Stimulated activated CD4-positive, alpha-beta T cell treated with anti-CD3 and anti-CD28 coated beads, Interleukin-15, amount 100 ng/mL, for 1 hour (primary cell): ENCODE data around the gene AKT1S1.
A peak's percentile ranks its signal among the peaks of the same experiment; 100 is the strongest.
"Not testable (repeated sequence)": the region's sequence is repeated elsewhere in the genome, so short reads cannot be mapped to it uniquely, and the experiment has no call there.

Experiments used
- DNase-seq, 2 donors: peaks; one replicate each; pipeline ENCODE4 v3.0.0-alpha.2; 2020; ENCODE audit warnings: low read depth in 1 of 2, low spot score in 1 of 2

AKT1S1 gene

DNA sequence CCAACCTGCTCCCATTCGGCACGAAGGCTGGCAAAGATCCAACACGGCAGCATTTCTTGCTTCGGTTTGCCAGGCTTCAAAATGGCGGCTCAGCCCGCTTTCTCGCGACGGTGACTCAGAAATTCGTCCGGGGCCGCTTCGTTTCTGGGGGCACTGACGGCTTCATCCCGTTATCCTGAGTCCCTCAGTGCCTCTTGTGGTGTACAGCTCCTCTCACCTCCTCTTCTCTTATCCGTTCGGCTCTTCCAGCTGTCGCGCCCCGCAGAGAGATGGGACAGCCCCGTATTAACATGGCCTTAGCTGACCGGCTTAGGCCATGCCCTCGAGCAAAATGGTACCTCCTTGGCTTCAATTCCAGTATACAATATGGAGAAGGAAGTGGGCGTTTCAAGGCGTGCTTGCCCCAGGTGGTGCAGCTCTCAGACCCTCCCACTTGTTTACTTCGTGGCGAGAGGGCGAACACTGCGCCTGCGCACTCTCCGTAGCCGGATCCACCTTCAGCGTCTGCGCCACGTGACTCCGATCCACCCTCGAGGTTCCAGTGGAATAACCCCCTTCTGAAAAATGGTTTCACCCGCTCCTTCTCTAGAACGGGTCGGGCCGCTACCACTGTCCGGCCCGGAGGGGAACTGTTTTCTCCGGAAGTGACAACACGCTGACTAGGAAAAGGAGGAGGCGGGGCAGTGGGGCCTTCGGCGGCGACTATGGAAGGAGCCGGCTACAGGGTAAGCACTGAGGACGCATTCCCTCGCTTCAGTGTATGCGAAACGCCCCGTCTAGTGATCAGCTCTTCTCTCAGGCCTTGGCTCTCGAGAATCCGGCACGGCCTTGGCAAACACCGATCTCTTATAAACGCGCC lies at the start of gene AKT1S1, which contains the start of gene TBC1D17:
Gene AKT1S1, minus strand, starts transcription at position 336 of the 859 bp plus-strand sequence. CDS start 4,060 bp downstream, outside the sequence.
Gene TBC1D17, plus strand, starts transcription at position 683 of the 859 bp plus-strand sequence. Its CDS starts 22 bp downstream, at position 705.
- peak; percentile 91 to 95 for DNase-seq

DNA sequence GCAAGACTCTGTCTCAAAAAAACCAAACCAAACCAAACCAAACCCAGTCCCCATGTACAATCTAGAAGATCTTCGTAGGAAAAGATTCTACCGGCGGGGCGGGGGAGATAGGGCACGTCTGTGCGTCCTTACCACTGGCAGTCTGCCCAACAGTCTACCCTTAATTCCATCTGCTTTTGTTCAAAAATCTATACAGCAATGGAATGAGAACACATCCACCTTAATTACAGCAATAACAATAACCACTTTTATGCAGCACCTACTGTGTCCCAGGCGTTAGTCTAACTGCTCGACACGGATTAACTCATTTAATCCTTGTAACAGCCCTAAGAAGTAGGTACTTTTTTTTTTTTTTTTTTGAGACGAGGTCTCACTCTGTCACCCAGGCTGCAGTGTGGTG lies 49.4 kb upstream of the AKT1S1 start:
- no peak for DNase-seq

DNA sequence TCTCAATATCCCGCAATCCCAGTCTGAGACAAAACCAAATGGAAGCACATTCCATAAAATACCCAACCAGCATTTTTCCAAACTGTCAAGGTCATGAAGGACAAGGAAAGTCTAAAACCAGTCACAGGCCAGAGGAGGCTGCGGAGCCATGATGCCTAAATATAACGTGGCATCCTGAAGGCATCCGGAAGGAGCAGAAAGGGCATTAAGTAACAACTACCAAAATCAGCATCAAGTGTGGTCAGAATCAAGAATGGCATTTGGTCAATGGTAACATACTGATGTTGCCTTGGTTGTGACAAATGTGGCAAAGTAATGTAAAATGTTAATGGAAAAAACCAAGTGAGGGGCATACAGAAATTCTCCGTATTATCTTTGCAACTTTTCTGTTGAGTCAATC lies 48.3 kb upstream of the AKT1S1 start:
- DNase-seq, result no peak

DNA sequence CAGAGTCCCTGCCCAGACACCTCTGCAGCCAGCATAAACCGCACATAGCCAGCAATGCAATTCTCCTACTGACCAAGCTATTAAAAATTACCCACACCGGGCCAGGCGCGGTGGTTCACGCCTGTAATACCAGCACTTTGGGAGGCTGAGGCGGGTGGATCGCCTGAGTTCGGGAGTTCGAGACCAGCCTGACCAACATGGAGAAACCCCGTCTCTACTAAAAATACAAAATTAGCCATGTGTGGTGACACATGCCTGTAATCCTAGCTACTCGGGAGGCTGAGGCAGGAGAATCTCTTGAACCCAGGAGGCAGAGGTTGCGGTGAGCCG lies 47.7 kb upstream of the AKT1S1 start:
- not testable (repeated sequence) for DNase-seq

DNA sequence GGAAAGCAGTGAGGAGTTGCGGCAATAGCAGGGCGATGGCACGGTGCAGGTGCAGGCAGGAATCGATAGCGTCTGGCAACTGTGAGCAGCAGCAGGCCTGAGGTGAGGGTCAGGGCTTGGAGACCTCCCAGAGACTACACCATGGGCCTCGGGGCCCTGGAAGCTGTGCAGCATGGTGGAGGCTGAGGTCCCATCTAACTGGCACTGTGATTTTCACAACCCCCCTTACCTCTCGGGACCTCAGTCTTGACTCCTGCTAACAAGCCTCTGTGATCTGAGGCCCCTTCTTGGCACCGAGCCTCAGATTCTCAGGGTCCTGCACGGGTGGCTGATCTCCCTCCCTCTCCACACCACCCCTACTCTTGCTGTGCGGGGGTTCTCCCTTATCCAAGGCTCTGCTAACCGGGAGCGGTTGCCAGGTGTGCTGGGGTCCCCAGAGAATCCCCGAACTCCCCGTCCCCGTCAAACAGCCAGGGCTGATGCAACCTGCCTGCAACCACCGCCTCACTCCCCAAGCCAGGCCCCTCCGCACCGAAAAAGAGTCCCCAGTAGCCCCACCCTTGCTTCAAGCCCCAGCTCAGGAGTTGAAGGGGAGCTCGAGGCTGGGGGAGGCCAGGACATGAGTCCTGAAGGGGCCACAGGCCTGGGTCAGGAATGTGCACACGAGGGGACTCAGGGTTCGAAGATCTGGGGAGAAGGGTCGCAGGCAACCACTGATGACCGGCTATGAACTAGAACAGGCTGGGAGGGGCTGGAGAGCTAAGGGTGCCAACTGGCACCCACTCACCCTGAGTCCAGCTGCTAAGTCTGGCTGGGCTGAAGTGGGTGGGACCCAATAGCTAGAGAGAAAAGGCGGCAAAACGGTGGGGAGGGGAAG lies 47.1 kb upstream of the AKT1S1 start:
- DNase-seq, result no peak

DNA sequence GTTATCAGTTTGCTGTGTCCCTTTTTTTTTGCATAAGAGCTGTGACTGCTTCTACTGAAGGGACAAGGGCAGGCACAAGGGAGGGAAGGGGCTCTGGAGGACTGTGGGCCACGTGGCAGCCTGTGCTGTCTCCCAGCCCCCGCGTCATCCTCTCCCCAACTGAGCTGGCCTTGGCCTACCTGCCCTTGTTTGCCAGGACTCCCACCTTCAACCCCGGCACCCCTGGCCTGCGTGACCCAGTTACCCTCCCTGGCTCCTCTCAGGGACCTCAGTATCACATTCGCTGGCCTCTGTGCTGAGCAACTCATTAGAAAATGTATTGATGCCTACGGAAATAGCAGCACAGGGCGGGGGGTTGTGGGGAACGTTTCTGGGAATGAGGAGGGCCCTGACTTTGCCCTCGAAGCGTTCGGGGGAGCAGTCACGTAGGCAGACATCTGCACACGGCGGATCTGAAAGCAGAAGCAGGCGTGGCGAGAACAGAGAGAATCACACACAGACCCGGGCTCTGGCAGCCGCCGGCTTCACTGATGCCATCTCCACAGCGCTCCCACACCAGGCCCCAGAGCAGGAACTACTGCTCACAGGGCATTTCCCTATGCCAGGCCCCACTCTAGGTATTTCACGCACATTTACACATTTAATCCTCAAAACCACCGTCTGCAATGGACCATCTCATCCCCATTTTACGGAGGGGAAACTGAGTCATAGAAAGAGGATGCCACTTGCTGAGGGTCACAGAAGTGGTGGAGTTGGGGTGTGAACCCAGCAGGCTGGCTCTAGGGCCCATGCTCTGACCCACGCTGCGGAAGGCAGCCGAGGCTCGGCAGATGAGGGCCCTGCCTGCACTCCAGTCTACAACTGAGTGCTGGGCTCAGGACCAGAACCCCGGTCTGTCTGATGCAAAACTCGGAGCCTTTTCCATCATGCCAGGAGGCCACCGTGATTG lies 46.2 kb upstream of the AKT1S1 start:
- no peak for DNase-seq

DNA sequence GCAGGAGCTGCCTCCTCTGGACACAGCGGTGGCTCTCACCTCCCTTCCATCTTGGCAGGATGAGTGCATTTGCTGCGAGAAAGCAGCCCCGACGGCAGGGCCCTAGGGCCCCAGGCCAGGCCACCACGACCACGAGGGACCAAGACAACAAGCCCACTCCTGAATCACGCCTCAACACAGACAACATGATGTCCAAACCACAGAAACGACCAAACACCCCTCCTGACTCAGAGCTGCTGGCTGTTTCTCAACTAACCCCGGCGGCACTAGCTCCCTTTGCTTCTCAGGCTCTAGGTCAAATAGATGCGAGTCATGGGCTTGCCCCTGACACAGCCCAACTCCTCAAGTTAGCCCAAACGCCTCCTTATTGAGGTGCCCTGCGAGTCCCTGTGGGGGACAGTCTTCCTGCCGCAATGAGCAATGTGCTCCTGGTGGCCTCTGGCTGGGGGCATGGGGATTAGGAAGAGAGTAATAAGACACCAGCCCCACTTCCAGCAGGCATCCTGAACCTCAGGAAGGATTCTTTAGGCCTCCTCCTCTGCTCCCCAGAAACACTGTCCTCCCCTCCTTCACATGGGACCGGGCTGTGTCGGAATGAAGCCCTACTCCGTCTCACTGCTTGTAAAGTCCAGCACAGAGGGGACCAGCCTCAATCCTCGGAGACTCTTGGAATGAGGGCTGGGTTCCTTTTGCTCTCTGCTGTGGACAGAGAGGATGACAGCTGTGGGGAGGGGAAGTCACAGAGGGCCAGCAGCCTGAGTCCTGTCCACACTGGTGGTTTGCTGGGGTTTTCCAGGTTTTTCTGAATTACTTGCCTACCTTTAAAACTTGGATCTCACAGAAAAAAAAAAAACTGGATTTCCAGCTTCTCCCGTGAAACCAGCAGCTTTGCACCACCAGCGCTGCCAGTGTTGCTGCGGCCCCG lies 45.0 kb upstream of the AKT1S1 start:
- no peak for DNase-seq

DNA sequence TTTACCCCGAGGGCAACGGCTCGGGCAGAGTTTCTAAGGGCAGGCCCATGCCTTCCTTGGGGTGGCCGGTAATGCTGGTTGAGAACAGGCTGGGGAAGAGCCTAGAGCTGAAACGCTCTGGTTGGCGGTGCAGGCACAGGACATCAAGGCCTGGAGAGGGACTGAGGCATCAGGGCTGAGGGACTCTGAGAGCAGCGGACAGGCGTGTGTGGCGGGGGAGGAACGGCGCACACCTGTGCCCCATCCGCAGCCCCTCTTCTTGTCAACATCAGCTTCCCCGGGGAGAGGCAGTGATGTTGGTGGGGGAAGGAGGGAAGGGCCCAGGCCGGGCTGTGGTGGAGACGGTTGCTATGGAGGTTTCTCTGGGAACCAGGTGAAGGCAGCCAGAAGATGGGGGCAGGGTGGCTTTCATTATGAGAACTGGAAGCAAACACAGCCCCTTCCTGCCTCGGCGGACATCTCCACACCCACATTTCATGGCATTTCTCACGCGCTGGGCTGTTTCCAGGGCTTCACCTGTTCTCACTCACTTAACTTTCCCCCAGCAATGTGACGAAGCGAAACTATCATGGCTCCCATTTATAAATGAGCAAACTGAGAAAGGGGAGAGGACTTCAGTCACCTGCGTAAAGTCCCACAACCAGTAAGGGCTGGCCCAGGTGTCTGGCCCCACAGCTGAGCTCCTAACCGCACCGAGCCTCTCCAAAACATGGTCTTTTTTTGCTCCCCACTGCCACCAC lies 43.6 kb upstream of the AKT1S1 start:
- DNase-seq, result no peak

DNA sequence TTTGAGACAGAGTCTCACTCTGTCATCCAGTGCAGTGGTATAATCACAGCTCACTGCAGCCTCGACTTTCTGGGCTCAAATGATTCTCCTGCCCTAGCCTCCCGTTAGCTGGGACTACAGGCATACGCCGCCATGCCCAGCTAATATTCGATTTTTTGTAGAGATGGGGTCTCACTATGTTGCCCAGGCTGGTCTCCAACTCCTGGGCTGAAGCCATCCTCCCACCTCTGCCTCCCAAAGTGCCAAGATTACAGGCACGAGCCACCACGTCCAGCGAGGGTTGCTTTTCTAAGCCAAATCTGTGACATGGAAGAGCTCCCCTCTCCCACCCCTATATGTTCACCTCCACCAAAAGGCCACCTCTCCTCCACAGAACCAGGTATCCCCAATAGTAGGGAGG lies 40.9 kb upstream of the AKT1S1 start:
- DNase-seq, result no peak

DNA sequence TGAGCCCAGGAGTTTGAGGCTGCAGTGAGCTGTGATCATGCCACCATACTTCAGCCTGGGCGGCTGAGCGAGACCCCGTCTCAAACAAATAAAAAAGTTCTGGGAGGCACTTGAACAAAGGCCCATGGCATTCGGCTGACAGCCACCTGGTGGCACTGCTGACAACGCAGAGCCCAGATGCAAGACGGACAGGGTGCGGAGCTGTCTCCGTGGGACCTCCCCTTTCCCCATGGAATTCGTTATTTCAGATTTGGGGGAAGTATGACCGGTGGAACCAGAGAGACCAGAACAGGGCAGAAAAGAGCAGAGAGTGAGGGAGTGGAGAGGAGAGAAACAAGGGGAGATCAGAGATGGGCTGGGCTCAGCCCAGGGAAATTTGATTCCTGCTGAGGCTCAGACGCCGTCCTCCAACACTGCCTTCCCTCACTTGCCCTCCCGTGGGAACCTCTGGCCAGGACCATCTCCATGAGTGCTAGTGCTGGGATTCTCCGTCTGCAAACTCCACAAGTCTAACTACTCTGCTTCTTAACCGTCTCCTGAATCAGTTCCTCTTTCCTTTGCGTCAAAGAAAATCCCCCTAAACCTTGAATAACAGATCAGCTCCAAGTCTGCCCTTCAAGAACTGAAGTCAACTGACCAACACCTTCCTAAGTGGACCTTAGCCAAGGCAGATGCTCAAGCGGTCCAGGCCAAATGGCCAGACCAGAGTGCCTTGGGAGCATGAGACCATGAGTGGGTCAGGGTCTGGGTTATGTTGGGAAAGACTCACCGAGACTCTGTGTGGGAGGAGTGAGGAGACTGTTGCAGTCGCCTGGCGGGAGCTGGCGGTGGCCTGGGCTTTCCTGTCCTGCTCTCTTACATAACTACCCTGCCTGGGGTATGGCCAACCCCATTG lies 39.9 kb upstream of the AKT1S1 start:
- no peak for DNase-seq

DNA sequence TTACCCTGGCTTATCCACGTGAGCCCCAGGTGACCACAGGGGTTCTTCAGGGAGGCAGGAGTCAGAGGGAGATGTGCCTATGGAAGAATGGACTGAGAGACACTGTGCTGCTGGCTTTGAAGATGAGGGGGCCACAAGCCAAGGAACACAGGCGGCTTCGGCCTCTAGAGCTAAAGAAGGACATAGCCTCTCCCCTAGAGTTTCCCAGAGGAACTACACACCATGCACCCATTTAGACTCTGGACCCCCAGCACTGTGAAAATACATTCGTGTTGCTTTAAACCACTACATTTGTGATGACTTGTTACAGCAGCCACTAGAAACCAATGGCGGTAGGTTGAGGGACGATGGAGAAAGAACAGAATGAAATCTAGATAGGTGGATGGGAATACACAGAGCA lies 38.1 kb upstream of the AKT1S1 start:
- DNase-seq, result no peak

DNA sequence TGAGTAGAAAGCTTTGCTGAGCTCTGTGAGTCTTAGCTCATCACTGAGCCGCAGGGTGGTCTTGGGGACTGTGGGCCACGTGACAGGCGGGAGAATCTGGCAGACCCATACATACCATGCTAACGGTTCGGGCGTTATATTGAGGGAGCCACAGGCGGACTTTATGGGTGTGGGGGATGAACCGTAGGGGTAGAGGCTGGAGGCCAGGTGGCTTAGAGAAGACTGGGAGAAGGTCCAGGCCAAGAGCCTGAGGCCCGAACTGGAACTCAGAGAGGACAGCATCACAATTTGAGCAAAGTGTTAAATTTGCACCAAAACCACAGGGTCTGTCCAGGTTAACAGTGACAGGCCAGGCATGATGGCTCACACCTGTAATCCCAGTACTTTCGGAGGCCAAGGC lies 36.6 kb upstream of the AKT1S1 start:
- DNase-seq, result no peak

DNA sequence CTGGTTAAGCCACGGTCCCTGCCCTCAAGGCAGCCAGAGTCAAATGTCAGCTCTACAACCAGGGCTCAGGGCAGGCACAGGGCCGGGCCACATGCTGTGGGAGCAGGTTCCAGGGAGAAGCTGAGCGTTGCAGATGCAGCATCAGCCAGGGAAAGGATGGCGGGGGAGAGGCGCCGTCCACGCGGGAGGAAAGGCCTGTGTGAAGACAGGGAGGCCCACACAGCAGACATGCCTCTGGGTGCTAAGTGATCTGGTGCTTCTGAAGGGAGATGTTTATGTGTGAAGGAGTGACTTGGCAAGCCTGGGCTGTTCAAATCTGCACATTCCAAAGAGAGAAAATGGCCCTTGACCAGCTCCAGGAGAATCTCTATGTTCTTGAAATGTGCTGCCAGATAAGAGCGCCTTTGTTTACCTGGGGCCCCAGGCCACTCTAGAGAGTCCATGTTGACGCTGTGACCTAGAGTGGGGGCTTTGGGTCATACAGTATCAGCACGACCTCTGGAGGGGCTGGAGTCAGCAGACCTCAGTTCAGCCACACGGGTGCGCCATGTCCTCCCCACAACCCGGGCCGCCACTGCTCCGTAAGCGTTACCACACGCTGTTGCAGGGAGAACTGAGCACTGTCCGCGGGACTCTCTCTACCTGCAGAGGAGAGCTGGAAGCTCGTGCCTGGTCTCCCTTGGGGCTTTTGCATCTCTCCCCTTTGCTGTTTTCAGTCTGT lies 36.0 kb upstream of the AKT1S1 start:
- no peak for DNase-seq

DNA sequence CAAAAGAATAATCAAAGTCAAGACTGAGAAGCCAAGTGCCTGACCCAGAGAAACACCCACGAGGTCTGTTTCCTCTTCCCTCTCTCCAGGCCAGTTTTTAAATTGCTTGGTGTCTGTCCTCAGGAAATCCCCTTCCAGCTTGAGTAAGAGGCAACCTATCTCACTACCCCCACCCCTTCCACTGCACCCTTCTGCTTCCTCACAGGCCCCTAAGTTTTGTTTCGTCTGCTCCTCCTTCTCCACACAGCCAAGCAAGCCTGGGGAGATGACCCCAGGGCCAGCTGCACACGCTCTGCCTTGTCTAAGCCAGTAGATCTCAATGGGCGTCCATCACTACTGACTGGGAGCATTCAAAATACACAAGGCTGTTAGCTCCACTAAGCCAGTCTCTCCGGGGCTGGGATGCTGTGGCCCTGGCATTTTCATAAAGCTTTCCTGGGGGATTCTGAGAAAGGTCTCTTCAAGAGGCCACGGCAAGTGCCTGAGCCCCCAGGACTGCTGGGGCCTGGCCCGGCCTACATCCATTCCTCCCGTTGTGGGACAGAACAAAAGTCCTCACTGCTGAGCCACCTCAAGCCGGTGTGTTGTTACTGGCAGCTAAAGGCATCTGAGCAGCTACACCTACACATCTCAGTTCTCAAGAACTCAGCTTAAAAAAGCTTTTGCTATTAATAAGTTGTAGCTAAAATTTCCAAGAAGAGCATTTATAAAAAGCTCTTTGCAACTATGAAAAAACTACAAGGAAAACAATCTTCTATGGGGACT lies 34.4 kb upstream of the AKT1S1 start:
- DNase-seq, result no peak

DNA sequence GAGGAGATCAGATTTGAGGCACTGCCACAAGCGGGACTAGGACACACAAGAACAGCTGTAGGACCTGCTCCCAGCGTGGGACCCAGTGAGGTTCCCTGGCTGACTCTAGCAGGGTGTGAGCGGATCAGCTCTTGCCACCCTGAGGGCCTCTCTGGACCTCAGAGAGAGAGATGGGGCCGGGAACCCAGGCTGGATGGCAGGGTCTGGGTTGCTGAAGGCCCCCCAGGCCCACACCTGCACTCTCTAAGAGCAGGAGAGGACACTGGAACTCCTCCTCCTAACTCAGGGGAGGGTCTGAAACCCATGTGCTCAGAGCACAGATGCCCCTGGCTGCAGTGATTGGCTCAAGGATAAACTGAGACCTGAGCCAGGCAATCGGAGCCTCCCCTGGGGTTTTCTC lies 33.0 kb upstream of the AKT1S1 start:
- no peak for DNase-seq

DNA sequence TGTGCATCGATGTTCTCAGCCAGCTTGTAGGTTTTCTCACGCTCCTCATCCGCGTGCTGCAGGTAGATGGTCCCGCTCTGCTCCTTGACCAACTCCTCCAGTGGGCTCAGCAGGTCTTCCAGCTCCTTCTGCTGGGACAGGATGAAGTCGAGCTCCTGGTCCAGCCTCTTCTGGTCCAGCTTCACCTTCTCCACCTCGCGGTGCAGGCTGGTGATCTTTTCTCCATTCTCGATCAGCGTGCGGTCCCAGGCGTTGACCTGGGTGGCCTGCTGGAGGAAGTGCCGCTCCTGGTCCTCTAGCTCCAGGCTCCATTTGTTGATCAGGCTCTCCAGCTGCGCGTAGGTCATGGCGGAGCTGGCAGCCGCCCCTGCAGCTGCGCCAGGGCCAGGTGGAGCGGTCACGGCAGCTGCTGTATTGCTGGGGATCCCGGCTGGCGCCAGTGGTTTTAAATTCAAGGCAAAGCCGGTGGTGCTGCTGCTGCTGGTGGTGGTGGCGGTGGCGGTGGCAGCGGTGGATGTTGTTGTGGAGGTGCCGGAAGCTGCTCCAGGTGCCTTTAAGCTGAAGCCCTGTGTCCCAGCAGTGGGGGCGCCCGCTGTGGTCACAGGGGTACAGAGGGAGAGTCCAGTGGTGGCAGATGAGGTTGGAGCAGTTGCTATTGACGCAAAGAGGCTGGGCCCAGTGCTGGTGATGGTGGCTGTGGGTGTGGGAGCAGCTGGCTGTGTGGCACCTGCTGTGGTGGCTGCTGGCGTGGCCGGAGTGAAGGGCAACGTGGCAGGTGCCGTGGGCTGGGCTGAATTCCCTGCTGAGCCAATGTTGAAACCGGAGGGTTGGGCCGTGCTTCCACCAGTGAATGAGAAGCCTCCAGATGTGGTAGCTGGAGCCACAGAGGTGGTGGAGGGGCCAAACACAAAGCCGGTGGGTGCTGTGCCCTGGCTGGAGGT lies 31.6 kb upstream of the AKT1S1 start:
- no peak for DNase-seq
